ENCODE results near the gene HRH1.

The HRH1 gene

GRCh38 chr3:11240496-11240895, 86.2 kb downstream of the HRH1 start:
- Histone ChIP-seq H3K9me3 (ENCODE audit: severe bottlenecking) (no peaks in the 10 kb centered on the region), H3K4me3 (ENCODE audit: low read depth, low read length) (no peak overlapping the region), H3K36me3 (no peaks in the 10 kb centered on the region), H3K27ac (no peak overlapping the region), H3K27me3 (ENCODE audit: insufficient read depth, low read depth, severe bottlenecking) (no peaks in the 10 kb centered on the region)
- DNase-seq: no peak
- no peak for TF ChIP-seq CTCF (IDR thresholded peaks at IDR 0.05; ENCODE audit: low read depth, low read length)

- no peak for DNase-seq
- H3K27me3 ChIP-seq (ENCODE audit: insufficient read depth, low read depth, severe bottlenecking): no peaks in the 10 kb centered on the region
- H3K27ac ChIP-seq: no peak overlapping the region
- H3K4me3 ChIP-seq (ENCODE audit: low read depth, low read length): no peak overlapping the region
- no peak for TF ChIP-seq CTCF (IDR thresholded peaks at IDR 0.05; ENCODE audit: low read depth, low read length)
- H3K9me3 ChIP-seq (ENCODE audit: severe bottlenecking): no peaks in the 10 kb centered on the region
- H3K36me3 ChIP-seq: no peaks in the 10 kb centered on the region
Observed at GRCh38 chr3:11244121-11244677, 89.9 kb downstream of the HRH1 start.

GRCh38 chr3:11245276-11245675, 91.0 kb downstream of the HRH1 start:
- no peak for TF ChIP-seq CTCF (IDR thresholded peaks at IDR 0.05; ENCODE audit: low read depth, low read length)
- Histone ChIP-seq H3K4me3 (ENCODE audit: low read depth, low read length) (no peak overlapping the region), H3K36me3 (no peaks in the 10 kb centered on the region), H3K27ac (no peak overlapping the region), H3K9me3 (ENCODE audit: severe bottlenecking) (no peaks in the 10 kb centered on the region), H3K27me3 (ENCODE audit: insufficient read depth, low read depth, severe bottlenecking) (no peaks in the 10 kb centered on the region)
- no peak for DNase-seq

GRCh38 chr3:11245827-11246662, 91.8 kb downstream of the HRH1 start:
- no peak overlapping the region for H3K4me3 ChIP-seq (ENCODE audit: low read depth, low read length)
- no peaks in the 10 kb centered on the region for H3K9me3 ChIP-seq (ENCODE audit: severe bottlenecking)
- no peak overlapping the region for H3K27ac ChIP-seq
- H3K36me3 ChIP-seq: no peaks in the 10 kb centered on the region
- TF ChIP-seq CTCF (IDR thresholded peaks at IDR 0.05; ENCODE audit: low read depth, low read length): no peak
- DNase-seq: no peak
- H3K27me3 ChIP-seq (ENCODE audit: insufficient read depth, low read depth, severe bottlenecking): no peaks in the 10 kb centered on the region

- Histone ChIP-seq H3K4me3 (ENCODE audit: low read depth, low read length) (no peak overlapping the region), H3K36me3 (no peaks in the 10 kb centered on the region), H3K9me3 (ENCODE audit: severe bottlenecking) (no peaks in the 10 kb centered on the region), H3K27ac (no peak overlapping the region), H3K27me3 (ENCODE audit: insufficient read depth, low read depth, severe bottlenecking) (no peaks in the 10 kb centered on the region)
- no peak for TF ChIP-seq CTCF (IDR thresholded peaks at IDR 0.05; ENCODE audit: low read depth, low read length)
- DNase-seq: no peak
Observed at GRCh38 chr3:11246663-11246970, 92.3 kb downstream of the HRH1 start.

GRCh38 chr3:11247362-11247761, 93.1 kb downstream of the HRH1 start:
- H3K27ac ChIP-seq: no peak overlapping the region
- H3K4me3 ChIP-seq (ENCODE audit: low read depth, low read length): no peak overlapping the region
- DNase-seq: no peak
- no peaks in the 10 kb centered on the region for H3K36me3 ChIP-seq
- no peaks in the 10 kb centered on the region for H3K27me3 ChIP-seq (ENCODE audit: insufficient read depth, low read depth, severe bottlenecking)
- no peaks in the 10 kb centered on the region for H3K9me3 ChIP-seq (ENCODE audit: severe bottlenecking)
- TF ChIP-seq CTCF (IDR thresholded peaks at IDR 0.05; ENCODE audit: low read depth, low read length): no peak
